ENCODE results near the gene GRHL1.

DNA sequence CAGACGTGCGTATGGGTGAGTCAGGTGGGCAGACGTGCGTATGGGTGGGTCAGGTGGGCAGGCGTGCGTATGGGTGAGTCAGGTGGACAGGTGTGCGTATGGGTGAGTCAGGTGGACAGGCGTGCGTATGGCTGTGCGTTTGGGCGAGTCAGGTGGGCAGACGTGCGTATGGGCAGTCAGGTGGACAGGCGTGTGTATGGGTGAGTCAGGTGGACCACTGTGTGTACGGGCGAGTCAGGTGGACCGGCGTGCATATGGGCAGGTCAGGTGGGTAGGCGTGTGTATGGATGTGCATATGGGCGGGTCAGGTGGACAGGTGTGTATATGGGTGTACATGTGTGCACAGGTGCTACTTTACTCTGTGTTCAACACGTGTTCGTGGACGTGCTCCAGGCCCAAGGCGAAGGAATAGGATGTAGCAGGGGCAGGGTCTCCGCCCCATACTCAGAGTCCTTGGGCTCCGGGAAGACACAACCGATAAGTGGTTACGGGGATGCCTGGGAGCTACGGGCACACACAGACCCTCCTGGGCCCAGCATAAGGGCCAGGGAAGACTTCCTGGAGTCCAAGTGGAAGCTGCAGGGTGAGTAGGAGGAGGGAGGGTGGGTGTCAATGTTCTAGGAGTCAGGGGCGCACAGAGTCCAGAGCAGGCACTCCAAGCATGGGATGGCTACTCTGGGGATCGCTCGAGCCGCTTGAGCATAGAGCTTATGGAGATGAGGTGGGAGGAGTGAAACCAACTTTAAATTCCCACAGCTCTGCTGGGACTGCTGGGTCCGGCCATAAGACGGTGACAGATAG, 64.7 kb downstream of the GRHL1 start:
- no peak for TF ChIP-seq NFE2L2 (IDR thresholded peaks at IDR 0.05; ENCODE audit: low read depth, low read length)
- TF ChIP-seq CTCF (conservative IDR thresholded peaks at IDR 0.05; ENCODE audit: low read depth, low read length) = no peak
- TF ChIP-seq SMC3 (IDR thresholded peaks at IDR 0.05; ENCODE audit: low read depth, low read length) = no peak
- TF ChIP-seq MXI1 (IDR thresholded peaks at IDR 0.05; ENCODE audit: borderline replicate concordance, low read depth, low read length) = no peak

All from IMR-90 (cell line).